ENCODE results near the gene CCDC7.
"Not testable (repeated sequence)": the region's sequence is repeated elsewhere in the genome, so short reads cannot be mapped to it uniquely, and the experiment has no call there.

The CCDC7 gene

DNA sequence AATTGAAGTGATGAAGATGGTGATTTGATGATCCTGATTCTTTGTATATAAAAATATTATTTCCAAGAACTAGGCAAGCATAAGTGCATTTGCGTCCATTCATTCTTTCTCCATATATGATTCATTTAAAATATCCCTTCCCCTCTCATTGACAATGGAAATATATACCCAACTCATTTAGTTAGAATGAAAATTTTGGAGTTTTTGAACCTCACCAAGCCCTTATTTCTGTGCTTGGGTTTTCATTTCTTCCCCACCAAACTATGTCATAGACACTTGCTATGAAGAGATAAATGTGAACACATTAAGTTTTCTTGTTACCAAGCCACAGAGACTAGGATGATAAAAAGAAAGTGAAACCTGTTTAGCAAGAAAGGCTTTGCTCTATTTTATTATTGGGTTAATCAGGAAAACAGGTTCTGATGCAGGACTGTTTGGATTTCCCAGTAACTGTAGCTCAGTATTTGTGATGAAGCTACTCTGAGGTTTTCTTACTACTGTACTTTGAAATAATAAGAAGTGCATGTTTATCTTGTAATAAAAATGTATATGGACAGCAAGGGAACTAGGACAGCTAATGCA lies 443.8 kb downstream of the CCDC7 start:
- no peak for DNase-seq

- DNase-seq = no peak
Measured at GRCh38 chr10:32890444-32890843, 444.5 kb downstream of the CCDC7 start.

- DNase-seq = no peak
Measured at GRCh38 chr10:32891261-32891660, 445.3 kb downstream of the CCDC7 start.

GRCh38 chr10:32893434-32893833 lies 447.5 kb downstream of the CCDC7 start:
- DNase-seq = no peak

DNA sequence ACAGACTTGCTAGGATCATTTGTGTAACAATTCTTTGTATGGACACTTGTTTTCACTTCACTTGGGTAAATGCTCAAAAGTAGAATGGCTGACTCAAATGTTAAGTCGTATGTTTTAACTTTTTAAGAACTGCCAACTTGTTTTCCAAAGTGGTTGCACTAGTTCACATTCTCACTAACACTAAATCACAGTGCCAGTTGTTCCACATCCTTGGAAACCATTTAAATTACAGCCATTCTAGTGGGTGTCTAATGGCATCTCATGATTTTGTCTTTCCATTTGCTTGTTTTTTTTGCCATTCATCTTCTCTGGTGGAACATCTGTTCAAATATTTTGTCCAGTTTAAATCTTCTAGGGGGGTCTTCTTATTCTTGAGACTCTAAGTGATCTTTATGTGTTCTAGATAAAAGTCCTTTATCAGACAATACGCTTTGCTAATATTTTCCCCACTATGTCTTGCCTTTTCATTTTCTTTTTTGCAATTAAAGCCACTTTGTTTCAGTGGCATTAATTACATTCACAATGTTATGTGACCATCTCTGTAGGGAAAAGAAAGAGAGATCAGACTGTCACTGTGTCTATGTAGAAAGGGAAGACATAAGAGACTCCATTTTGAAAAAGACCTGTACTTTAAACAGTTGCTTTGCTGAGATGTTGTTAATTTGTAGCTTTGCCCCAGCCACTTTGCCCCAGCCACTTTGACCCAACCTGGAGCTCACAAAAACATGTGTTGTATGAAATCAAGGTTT lies 448.1 kb downstream of the CCDC7 start:
- no peak for DNase-seq

DNA sequence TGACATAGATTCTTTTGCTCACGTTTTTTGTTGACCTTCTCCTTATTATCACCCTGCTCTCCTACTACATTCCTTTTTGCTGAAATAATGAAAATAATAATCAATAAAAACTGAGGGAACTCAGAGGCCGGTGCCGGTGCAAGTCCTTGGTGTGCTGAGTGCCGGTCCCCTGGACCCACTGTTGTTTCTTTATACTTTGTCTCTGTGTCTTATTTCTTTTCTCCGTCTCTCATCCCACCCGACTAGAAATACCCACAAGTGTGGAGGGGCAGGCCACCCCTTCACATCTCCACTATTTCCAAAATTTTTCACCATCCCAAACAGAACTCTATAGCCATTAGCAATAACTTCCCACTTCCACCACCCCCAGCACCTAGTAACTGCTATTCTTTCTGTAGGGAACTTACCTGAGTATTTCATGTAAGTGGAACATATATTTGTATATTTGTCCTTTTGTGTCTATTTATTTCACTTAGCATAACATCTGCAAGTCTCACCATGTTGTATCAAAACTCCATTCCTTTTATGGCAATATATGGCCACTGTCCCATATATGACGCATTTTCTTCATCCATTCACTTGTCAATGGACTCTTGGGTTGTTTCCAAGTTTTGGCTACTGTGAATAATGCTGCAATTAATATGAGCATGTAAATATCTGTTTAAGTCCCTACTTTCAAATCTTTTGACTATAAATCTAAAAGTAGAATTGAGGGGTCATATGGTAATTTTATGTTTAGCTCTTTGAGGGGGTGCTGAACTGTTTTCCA lies 449.4 kb downstream of the CCDC7 start:
- not testable (repeated sequence) for DNase-seq

- no peak for DNase-seq
Measured at GRCh38 chr10:32901815-32902214, 455.9 kb downstream of the CCDC7 start.

GRCh38 chr10:32905466-32905865 lies 459.5 kb downstream of the CCDC7 start:
- no peak for DNase-seq

GRCh38 chr10:32906595-32906994 lies 460.7 kb downstream of the CCDC7 start:
- no peak for DNase-seq

- DNase-seq = no peak
Measured at GRCh38 chr10:32909456-32909855, 463.5 kb downstream of the CCDC7 start.

DNA sequence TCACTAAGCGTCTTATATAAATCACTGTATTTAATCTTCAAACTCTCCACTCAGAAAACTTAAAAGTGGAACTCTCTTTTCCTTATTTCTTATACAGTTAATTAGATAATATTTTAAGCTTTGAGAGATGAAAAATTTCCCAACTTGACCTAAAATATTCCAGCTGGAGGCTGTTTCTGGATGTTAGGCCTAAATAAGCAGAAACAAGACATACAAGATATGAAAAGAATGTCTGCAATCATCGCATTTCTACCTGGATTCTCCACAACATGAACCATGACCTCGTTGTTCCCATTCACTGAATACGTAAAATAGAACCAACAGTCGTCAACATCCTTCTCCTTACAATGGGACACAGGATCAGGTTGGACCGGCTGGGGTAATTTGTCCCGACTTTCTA lies 464.0 kb downstream of the CCDC7 start:
- not testable (repeated sequence) for DNase-seq

- DNase-seq = no peak
Measured at GRCh38 chr10:32911285-32912016, 465.5 kb downstream of the CCDC7 start.

DNA sequence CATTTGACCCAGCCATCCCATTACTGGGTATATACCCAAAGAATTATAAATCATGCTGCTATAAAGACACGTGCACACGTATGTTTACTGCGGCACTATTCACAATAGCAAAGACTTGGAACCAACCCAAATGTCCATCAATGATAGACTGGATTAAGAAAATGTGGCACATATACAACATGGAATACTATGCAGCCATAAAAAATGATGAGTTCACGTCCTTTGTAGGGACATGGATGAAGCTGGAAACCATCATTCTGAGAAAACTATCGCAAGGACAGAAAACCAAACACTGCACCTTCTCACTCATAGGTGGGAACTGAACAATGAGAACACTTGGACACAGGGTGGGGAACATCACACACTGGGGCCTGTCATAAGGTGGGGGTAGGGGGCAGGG lies 471.9 kb downstream of the CCDC7 start:
- not testable (repeated sequence) for DNase-seq

GRCh38 chr10:32922170-32922569 lies 476.2 kb downstream of the CCDC7 start:
- no peak for DNase-seq

GRCh38 chr10:32923134-32923533 lies 477.2 kb downstream of the CCDC7 start:
- DNase-seq = no peak

DNA sequence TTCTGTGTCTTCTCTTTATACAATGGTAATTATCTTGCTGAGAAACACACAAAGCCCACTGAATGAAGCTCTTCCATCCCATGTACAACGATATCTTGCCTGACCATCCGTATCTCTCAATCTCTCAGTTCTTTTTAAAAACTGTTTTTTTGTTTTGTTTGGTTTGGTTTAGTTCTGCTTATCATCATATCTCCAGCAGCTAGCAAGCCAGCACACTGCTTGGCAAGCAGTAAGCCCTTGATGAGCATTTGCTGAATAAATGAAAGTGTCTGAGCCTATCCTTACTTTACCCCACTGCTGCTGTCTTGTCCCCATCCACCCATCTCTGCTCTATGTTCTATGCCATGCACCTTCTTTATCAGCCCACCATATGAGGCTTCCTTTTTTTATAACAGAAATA lies 477.9 kb downstream of the CCDC7 start:
- DNase-seq = no peak
